Natural killer cell treated with Interleukin-12 subunit alpha and Interleukin-12 subunit beta and Interleukin-15 and Interleukin-18, amount 100 ng/mL, for 72 hours (primary cell): ENCODE measurements around the gene TRAM2. TPM values are rescaled to one million over a fixed set of nuclear protein-coding genes. Genes with fewer than 3 reads are reported as not detected.

Source experiments
- total RNA-seq, 2 donors: library from RNA; stranded (reverse); gene quantifications; one replicate each; pipeline ENCODE4 v1.2.3, GENCODE V29; 2022

The TRAM2 gene
- total RNA-seq, 2 donors from 2014 or later, result 2.5 to 9.0 TPM

Other genes with a start within 250 kb of the TRAM2 start
- 1 to 10 TPM; 4.1 to 4.4 TPM for gene PAQR8, start 214.9 kb downstream of the TRAM2 start, total RNA-seq
- gene EFHC1, start 156.7 kb downstream of the TRAM2 start, total RNA-seq, result 1 to 10 TPM; 4.0 to 5.5 TPM
- gene TMEM14A, start 94.1 kb upstream of the TRAM2 start, total RNA-seq, result 10 to 100 TPM in 1 of 2 donors, 1 to 10 TPM in 1; 9.4 to 12.0 TPM
- not detected for gene GSTA2, start 186.4 kb upstream of the TRAM2 start, total RNA-seq
- gene GSTA1, start 226.8 kb upstream of the TRAM2 start, total RNA-seq, result not detected